ENCODE results near the gene WNT3A.
A peak's percentile ranks its signal among the peaks of the same experiment; 100 is the strongest.

Gene WNT3A

DNA sequence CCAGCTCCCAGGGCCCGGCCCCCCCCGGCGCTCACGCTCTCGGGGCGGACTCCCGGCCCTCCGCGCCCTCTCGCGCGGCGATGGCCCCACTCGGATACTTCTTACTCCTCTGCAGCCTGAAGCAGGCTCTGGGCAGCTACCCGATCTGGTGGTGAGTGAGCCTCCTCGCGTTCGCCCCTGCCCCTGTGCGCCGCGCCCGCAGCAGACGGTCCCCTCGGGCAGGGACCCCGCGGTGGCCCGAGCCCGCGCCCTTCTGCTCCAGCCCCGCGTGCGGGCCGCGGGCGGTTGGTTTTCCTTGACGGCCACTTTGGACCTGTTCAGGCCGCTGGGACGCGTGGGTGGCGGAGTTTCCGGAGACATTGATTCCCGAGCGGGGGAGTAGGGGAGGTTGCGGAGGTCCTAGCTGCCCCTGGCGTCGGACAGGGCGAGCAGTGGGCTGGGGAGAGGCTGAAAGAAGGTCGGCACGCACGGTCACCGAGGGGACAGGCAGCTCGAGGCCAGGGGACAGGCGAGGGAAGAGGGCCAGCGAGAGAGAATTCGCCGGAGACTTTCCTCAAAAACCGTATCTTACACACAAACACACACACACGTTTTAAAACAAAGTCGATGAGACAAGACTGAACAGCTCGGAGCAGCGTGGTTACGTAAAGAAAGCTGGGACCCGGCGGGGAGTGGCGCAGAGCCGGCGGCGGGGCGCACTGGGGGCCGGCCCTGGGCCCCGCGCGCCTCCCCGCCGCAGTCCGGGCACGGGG is 427 bp downstream of the WNT3A start (continued):
- TF ChIP-seq, protein P1, sequence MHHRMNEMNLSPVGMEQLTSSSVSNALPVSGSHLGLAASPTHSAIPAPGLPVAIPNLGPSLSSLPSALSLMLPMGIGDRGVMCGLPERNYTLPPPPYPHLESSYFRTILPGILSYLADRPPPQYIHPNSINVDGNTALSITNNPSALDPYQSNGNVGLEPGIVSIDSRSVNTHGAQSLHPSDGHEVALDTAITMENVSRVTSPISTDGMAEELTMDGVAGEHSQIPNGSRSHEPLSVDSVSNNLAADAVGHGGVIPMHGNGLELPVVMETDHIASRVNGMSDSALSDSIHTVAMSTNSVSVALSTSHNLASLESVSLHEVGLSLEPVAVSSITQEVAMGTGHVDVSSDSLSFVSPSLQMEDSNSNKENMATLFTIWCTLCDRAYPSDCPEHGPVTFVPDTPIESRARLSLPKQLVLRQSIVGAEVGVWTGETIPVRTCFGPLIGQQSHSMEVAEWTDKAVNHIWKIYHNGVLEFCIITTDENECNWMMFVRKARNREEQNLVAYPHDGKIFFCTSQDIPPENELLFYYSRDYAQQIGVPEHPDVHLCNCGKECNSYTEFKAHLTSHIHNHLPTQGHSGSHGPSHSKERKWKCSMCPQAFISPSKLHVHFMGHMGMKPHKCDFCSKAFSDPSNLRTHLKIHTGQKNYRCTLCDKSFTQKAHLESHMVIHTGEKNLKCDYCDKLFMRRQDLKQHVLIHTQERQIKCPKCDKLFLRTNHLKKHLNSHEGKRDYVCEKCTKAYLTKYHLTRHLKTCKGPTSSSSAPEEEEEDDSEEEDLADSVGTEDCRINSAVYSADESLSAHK (tag by site-specific recombination; IDR thresholded peaks at IDR 0.05) = no peak
- TF ChIP-seq ZBTB48 (tag by site-specific recombination; IDR thresholded peaks at IDR 0.05) (peak; percentile 61; the same call in 1 of the 2 replicates), ZSCAN30 (tag by site-specific recombination; IDR thresholded peaks at IDR 0.05) (peak; percentile 44; the same call in 1 of the 2 replicates), EGR2 (tag by site-specific recombination; IDR thresholded peaks at IDR 0.05; ENCODE audit: low read depth) (peak; percentile 88), ZNF214 (tag by site-specific recombination; IDR thresholded peaks at IDR 0.05; ENCODE audit: borderline replicate concordance) (no peak), ZNF146 (tag by site-specific recombination; IDR thresholded peaks at IDR 0.05) (no peak), ZNF76 (tag by site-specific recombination; IDR thresholded peaks at IDR 0.05; ENCODE audit: borderline replicate concordance, low read depth) (no peak), ZNF837 (tag by site-specific recombination; IDR thresholded peaks at IDR 0.05) (no peak), ZNF211 (tag by site-specific recombination; IDR thresholded peaks at IDR 0.05; ENCODE audit: low read depth) (no peak), SP2 (tag by site-specific recombination; IDR thresholded peaks at IDR 0.05) (no peak), SP7 (tag by site-specific recombination; IDR thresholded peaks at IDR 0.05) (0 out of 2 replicates have a peak, but pooled peaks have one; percentile 29), ZNF558 (tag by site-specific recombination; IDR thresholded peaks at IDR 0.05) (no peak), TCF7L2 (IDR thresholded peaks at IDR 0.05; ENCODE audit: borderline replicate concordance, low read depth, low read length) (no peak), ZNF302 (tag by site-specific recombination; IDR thresholded peaks at IDR 0.05; ENCODE audit: low read depth) (no peak), ZNF777 (tag by site-specific recombination; IDR thresholded peaks at IDR 0.05; ENCODE audit: borderline replicate concordance) (peak; percentile 79; the same call in 1 of the 2 replicates), ZNF670 (tag by site-specific recombination; IDR thresholded peaks at IDR 0.05; ENCODE audit: low read depth) (no peak), ZIC2 (tag by site-specific recombination; IDR thresholded peaks at IDR 0.05) (peak; percentile 13; the same call in 1 of the 2 replicates), ZNF626 (tag by site-specific recombination; IDR thresholded peaks at IDR 0.05) (no peak), ZNF354C (tag by site-specific recombination; IDR thresholded peaks at IDR 0.05; ENCODE audit: borderline replicate concordance, low read depth) (no peak), ZNF311 (tag by site-specific recombination; IDR thresholded peaks at IDR 0.05; ENCODE audit: borderline replicate concordance) (no peak), YY1 (tag by site-specific recombination; IDR thresholded peaks at IDR 0.05) (no peak), ZNF664 (tag by site-specific recombination; IDR thresholded peaks at IDR 0.05) (no peak)
- TF ChIP-seq, protein P2, sequence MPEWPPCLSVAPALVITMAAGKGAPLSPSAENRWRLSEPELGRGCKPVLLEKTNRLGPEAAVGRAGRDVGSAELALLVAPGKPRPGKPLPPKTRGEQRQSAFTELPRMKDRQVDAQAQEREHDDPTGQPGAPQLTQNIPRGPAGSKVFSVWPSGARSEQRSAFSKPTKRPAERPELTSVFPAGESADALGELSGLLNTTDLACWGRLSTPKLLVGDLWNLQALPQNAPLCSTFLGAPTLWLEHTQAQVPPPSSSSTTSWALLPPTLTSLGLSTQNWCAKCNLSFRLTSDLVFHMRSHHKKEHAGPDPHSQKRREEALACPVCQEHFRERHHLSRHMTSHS (tag by site-specific recombination; IDR thresholded peaks at IDR 0.05) = no peak
- TF ChIP-seq, protein P3, sequence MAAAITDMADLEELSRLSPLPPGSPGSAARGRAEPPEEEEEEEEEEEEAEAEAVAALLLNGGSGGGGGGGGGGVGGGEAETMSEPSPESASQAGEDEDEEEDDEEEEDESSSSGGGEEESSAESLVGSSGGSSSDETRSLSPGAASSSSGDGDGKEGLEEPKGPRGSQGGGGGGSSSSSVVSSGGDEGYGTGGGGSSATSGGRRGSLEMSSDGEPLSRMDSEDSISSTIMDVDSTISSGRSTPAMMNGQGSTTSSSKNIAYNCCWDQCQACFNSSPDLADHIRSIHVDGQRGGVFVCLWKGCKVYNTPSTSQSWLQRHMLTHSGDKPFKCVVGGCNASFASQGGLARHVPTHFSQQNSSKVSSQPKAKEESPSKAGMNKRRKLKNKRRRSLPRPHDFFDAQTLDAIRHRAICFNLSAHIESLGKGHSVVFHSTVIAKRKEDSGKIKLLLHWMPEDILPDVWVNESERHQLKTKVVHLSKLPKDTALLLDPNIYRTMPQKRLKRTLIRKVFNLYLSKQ (tag by site-specific recombination; IDR thresholded peaks at IDR 0.05; ENCODE audit: borderline replicate concordance) = no peak
- TF ChIP-seq, protein P4, sequence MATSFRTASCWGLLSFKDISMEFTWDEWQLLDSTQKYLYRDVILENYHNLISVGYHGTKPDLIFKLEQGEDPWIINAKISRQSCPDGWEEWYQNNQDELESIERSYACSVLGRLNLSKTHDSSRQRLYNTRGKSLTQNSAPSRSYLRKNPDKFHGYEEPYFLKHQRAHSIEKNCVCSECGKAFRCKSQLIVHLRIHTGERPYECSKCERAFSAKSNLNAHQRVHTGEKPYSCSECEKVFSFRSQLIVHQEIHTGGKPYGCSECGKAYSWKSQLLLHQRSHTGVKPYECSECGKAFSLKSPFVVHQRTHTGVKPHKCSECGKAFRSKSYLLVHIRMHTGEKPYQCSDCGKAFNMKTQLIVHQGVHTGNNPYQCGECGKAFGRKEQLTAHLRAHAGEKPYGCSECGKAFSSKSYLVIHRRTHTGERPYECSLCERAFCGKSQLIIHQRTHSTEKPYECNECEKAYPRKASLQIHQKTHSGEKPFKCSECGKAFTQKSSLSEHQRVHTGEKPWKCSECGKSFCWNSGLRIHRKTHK (tag by site-specific recombination; IDR thresholded peaks at IDR 0.05) = no peak
- TF ChIP-seq, protein P5, sequence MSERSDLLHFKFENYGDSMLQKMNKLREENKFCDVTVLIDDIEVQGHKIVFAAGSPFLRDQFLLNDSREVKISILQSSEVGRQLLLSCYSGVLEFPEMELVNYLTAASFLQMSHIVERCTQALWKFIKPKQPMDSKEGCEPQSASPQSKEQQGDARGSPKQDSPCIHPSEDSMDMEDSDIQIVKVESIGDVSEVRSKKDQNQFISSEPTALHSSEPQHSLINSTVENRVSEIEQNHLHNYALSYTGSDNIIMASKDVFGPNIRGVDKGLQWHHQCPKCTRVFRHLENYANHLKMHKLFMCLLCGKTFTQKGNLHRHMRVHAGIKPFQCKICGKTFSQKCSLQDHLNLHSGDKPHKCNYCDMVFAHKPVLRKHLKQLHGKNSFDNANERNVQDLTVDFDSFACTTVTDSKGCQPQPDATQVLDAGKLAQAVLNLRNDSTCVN (tag by site-specific recombination; optimal IDR thresholded peaks at IDR 0.05) = peak; percentile 72
- TF ChIP-seq, protein P6, sequence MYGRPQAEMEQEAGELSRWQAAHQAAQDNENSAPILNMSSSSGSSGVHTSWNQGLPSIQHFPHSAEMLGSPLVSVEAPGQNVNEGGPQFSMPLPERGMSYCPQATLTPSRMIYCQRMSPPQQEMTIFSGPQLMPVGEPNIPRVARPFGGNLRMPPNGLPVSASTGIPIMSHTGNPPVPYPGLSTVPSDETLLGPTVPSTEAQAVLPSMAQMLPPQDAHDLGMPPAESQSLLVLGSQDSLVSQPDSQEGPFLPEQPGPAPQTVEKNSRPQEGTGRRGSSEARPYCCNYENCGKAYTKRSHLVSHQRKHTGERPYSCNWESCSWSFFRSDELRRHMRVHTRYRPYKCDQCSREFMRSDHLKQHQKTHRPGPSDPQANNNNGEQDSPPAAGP (tag by site-specific recombination; IDR thresholded peaks at IDR 0.05) = no peak
- TF ChIP-seq, protein P7, sequence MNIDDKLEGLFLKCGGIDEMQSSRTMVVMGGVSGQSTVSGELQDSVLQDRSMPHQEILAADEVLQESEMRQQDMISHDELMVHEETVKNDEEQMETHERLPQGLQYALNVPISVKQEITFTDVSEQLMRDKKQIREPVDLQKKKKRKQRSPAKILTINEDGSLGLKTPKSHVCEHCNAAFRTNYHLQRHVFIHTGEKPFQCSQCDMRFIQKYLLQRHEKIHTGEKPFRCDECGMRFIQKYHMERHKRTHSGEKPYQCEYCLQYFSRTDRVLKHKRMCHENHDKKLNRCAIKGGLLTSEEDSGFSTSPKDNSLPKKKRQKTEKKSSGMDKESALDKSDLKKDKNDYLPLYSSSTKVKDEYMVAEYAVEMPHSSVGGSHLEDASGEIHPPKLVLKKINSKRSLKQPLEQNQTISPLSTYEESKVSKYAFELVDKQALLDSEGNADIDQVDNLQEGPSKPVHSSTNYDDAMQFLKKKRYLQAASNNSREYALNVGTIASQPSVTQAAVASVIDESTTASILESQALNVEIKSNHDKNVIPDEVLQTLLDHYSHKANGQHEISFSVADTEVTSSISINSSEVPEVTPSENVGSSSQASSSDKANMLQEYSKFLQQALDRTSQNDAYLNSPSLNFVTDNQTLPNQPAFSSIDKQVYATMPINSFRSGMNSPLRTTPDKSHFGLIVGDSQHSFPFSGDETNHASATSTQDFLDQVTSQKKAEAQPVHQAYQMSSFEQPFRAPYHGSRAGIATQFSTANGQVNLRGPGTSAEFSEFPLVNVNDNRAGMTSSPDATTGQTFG (tag by site-specific recombination; IDR thresholded peaks at IDR 0.05; ENCODE audit: borderline replicate concordance) = no peak
